GM18498 (cell line): ENCODE measurements around the gene MET.
"Not testable (repeated sequence)": the region's sequence is repeated elsewhere in the genome, so short reads cannot be mapped to it uniquely, and the experiment has no call there.

Experiments
- ATAC-seq: cut with Tn5 transposase; IDR thresholded peaks from one replicate; pipeline ENCODE4 v1.9.1; 2021; ENCODE audit warnings: mild to moderate bottlenecking, moderate library complexity; ENCODE audit not compliant: unreplicated experiment

Gene MET

DNA sequence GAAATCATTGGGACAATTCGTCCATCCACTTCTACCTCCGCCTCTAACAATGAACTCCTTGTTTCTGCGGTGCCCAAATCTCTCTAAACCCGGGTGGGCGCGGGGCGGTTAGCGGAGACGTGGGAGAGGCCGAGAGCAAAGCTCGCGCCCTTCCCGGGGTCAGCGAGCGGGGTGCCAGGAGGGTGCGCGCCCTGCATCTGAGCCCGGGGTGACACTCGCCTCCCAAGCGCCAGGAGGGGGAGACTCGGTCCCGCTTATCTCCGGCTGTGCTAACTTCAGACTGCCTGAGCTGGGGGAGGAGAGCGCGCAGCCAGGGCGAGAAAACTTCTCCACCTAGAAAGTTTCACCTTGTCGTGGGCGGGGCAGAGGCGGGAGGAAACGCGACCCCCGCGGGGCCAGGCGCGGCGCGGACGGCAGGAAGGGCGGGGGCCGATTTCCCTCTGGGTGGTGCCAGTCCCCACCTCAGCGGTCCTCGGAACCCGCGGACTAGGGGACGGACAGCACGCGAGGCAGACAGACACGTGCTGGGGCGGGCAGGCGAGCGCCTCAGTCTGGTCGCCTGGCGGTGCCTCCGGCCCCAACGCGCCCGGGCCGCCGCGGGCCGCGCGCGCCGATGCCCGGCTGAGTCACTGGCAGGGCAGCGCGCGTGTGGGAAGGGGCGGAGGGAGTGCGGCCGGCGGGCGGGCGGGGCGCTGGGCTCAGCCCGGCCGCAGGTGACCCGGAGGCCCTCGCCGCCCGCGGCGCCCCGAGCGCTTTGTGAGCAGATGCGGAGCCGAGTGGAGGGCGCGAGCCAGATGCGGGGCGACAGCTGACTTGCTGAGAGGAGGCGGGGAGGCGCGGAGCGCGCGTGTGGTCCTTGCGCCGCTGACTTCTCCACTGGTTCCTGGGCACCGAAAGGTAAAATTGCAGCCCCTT lies at the start of gene MET:
MET (plus strand) TSS at position 516 of the 915 bp plus-strand sequence. CDS start 26,889 bp downstream, outside the sequence.
- ATAC-seq = peak; percentile 94

DNA sequence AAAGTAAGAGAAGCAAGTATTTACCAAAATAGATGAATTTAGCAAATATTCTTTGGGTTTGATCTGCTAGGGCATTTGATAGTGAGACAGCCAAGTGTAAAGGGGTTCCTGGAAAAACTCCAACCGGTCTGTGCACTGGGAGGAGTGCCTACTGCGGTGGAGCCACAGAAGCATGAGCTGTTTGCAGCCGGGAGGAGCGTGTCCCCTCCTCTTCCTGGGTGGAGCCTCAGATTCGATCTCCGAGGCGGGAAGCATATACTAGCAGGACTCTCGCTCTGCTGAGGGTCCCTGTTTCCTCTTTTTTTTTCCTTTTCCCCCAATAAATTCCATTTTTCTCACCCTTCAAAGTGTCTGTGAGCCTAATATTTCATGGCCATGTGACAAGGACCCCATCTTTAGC lies 45.1 kb upstream of the MET start:
- no peak for ATAC-seq

DNA sequence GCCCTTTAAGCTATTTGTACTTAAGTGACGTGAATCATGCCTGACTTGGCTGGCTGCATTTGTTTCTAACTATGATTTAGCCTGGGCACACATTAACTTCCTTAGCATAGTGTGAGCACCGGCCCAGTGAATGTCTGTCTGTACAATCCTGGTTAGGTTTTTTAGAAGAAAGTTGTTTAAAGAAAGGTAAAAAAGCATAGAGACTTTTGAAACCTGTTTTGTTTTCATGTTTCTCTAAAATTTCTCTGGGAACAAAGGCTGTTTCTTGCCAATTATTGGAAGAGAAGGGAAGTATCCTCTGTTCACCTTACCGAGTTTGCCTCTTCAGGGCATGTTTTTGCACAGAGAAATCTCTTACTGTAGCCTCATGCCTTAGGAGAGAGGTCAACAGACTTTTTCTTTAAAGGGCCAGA lies 42.9 kb upstream of the MET start:
- ATAC-seq = no peak

DNA sequence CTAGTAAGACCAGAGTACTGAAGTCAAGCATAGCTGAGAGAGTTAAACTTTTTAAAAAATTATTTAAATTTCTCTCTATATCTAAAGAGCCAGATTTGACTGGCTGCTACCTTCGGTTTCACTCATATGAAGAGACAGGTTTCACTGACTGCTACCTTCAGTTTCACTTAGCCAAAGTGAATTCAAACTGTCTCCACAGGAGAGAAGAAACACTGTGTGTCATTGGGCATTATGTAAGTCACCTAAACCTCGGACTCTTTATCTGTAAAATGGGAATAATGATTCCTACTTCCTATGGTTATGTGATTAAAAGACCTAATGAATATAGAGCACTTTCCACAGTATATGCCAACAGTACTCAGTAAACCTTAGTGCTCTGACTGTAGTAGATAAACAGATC lies 41.6 kb upstream of the MET start:
- peak; percentile 96 for ATAC-seq

DNA sequence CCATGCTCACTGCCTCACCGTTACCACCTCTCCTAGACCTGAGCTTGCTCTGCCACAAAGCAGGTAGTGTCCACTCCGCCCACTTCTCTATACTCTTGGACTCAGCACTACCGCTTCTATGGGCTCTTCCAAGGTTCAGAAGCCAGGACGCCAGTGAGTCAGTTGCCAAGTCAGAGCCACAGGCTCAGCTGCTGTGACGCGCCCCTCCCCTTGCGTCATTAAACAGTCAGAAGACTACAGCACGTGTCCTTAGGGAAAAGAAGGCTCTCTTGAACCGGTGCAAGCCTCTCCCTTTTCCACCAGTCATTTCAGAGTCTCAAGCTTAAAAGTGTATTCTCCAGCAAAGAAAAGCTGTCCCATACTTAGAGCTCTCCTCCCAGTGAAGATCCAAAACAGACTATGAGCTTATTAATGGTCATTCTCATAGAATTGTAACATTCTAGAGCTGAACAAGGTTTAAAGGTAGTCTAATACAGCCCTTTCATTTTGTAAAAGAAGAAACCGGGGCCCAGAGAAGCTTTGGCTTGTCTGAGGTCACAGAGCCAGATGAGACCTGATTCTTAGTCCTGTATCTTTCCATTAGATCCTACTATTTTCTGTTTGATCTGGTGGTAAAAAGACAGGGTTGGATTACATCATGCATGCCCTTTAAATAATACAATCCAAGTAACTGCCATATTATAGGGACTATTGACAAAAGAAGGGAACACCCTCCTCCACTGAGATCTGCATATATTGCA lies 40.9 kb upstream of the MET start:
- peak; percentile 49 for ATAC-seq

DNA sequence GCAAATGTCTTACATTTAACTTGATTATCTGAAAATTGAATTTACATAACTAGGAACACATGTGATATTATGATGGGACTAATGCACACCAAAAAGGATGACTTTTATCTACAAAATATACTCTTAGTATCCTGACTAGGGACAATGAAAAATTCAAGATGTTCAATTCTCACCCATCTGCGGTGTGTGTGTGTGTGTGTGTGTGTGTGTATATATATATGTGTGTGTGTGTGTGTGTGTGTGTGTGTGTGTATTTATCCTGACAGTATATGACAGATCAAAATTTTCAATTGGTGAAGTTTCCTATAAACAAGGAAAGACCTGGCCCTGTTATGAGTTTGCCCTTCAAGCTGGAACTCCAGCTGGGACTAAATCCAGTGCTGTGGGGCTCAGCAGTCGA lies 40.3 kb upstream of the MET start:
- ATAC-seq = no peak

DNA sequence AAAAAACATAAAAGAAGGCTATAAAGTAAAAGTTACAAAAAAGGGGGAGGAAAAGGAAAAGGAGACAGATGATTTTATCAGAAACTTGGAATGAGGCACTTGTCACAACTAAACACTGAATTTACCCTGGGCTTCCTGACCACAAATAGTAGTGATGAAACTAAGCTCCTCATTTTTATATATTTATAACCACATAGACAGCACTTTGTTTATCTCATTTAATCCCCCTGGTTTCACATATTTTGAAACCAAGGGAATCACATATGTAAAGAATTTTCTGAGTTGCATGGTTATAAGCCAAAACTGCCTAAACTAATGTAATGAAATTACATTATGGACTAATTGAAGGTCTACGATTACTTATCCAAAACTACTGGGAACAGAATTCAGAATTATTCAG lies 39.6 kb upstream of the MET start:
- no peak for ATAC-seq

DNA sequence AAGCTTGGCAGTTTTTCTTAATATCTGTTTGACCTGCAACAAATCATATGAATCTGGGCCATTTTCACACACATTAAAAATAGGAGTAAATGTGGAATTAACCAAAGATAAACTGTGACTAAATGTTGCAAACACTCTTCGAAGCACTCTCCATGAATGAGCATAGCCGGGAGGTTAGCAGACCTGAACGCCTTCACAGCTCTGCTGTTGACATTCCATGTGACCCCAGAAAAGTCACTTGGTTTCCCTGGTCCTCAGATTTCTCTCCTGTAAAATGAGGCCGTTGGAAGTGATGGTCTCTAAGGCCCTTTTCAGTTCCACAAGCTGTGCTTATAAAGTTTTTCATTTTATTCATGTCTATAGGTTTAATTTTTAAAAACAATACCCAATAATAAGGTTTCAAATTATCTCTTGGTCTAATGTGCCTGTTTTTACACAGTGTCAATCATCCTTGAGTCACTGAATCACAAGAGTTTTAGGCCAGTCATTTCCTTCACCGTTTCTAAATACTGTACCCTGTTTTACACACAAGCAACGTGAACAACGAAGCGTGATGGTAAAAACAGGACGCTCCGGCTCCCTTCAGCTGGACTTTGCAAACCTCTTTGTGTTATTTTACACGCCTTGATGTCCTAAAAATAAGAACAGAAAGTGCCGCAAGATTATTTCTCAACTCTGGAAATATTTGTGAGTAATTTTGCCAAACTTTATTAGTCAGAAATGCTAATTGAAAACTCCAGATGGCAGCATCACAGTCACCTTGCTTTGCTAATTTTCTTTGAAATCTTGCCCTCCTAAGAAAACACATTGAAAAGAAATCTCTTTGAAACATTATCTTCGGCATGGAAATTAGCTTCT lies 38.6 kb upstream of the MET start:
- no peak for ATAC-seq

DNA sequence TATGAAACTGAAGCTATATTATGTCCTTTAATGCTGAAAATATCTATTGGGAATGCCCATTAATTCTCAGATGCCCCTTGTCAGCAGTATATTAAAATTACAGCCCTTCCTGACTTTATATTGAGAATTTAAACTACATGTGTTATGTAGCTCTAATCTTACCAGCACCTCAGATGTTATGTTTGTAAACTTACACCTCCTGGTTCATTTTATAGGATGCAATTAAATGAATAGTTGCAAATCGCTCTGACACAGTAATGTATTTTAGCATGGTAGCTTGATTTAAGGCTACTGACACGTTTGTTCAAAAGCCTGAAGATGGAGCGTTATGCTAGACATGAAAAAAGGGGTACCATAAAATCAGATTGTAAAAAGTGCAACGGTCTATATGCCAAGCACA lies 35.0 kb upstream of the MET start:
- ATAC-seq = no peak

DNA sequence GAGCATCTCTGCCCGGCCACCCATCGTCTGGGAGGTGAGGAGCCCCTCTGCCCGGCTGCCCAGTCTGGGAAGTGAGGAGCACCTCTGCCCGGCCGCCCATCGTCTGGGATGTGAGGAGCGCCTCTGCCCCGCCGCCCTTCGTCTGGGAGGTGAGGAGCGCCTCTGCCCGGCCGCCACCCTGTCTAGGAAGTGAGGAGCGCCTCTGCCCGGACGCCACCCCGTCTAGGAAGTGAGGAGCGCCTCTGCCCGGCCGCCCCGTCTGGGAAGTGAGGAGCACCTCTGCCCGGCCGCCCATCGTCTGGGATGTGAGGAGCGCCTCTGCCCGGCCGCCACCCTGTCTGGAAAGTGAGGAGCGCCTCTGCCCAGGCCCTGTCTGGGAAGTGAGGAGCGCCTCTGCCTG lies 33.4 kb upstream of the MET start:
- not testable (repeated sequence) for ATAC-seq

DNA sequence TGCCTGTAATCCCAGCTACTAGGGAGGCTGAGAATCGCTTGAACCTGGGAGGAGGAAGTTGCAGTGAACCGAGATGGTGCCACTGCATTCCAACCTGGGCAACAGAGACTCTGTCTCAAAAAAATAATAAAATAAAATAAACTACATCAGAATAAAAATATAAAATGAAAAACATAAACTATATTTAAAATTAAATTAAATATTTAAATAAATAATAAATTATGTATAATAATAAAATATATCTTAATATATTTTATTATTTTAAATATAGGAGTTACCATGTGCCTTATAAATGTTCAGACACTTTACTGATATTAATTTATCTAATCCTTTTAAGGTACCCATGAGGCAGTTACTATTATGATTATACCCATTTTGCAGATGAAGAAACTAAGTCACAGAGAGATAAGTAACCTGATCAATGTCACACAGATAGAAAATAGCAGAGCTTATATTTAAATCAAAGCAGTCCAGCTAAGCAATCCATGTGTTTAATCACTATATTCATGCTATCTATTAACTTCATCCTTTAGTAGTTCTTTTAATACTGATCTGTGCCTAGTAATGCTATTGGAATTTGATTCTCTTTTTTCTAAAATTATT lies 30.3 kb upstream of the MET start:
- no peak for ATAC-seq

DNA sequence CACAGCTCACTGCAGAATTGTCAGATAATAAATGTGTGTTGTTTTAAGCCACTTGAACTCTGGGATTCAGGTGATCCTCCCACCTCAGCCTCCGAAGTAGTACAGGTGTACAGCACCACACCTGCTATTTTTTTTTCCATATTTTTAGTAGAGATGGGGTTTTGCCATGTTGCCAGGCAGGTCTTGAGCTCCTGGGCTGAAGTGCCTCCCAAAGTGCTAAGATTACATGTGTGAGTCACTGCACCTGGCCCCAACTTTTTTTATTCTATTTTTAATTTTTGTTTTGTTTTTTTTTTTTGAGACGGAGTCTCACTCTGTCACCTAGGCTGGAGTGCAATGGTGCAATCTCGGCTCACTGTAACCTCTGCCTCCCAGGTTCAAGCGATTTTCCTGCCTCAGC lies 28.8 kb upstream of the MET start:
- not testable (repeated sequence) for ATAC-seq

DNA sequence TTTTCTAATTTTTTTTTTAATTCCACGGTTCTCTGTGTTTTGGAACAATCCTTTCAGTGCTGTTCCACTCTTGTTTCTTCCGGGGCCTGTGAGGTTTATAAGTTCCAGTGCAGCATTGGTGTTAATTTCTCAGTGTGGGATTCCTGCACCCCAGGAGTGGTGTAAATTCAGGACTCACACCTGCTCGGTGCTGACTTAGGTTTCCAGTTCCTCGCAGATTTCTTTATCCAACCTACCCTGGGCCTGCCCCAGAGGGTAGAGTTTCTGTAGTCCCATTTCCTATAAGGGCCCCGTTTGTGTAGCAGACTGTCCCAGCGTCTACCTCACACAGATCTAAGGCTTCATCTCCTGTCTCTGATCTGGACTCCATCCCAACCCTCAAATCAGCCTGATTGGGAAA lies 27.4 kb upstream of the MET start:
- no peak for ATAC-seq

DNA sequence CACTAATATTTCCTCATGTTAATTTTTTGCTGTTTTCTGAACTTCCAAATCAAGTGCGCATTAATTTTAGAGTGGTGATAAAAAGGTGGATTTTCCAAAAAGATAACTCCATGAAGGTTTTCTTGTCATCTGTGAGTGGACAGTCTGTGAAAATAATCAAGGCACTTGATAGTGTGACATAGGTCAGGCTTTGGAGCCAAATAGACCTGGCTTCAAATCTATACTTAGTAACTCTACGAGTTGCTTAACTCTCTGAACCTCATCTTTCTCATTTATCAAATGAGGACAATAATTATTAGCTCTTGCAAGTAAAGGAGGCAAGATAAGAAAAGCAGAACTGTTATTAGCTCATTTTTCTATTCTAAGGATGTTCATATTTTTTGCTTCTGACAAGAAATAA lies 24.7 kb upstream of the MET start:
- ATAC-seq = no peak

DNA sequence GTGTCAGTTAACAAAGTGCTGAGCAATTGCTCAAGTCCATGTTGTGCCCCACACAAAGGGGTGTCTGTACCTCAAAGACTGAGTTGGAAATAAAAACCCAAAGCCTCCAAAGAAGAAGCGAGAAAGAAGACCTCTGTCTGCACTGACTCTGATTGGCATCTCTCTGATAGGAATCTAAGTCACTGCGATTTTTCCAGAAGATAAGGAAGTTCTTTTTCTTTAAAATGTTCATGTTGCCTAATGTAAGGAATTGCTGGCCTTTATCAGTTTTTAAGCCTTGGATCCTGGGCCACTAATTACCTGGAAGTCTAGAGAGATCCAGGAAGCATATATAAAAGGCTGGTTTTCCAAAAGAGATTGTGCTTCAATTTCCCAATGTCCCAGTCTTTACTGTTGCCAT lies 24.1 kb upstream of the MET start:
- no peak for ATAC-seq

DNA sequence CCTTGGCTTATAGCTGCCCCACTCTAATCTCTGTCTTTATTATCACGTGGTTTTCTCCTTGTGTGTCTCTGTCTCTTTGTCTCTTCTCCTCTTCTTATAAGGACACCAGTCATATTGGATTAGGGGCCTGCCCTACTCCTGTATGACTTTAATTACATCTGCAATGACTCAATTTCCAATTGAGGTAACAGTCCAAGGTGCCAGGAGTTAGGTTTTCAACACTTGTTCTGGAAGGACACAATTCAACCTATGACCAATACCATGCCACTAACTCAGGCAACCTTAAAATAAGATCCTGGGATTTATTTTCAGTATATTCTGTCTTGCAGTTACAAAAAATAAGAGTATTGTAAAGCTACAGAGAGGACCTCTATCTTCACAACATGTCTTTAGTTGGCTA lies 21.6 kb upstream of the MET start:
- ATAC-seq = no peak

DNA sequence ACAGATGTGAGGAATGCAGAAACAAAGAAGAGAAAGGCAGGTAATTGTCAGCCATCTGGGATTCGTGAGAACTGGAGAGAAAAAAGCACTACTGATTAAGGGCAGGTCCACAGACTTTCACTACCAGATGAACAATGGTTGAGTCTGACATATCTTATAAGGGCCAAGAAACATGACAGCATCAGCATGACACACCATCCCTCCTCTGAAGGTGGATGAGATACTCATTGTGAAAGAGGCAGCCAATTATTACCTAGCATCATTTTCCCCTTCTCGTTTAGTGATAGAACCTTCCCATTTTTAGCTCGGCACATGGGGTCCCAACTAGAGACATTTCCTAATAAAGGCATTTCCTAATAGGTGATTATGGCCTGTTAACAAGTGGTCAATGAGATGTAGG lies 19.2 kb upstream of the MET start:
- no peak for ATAC-seq

DNA sequence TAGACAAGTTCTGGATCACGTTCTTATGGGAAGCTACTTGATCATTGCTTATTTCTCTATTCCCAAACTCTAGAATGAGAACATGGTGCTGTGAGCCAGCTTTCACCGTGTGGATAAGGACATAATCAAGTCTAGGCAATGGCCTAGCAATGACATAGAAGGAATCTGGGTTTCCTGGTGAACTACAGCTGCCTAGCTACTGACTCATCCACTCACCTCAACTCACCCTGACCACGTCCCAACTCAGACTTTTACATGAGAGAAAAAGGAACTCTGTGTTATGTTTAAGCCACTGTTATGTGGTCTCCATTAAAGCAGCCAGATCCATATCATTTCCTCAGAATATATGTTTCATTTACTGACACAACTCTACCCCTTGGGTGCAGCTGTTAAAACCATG lies 18.8 kb upstream of the MET start:
- no peak for ATAC-seq

DNA sequence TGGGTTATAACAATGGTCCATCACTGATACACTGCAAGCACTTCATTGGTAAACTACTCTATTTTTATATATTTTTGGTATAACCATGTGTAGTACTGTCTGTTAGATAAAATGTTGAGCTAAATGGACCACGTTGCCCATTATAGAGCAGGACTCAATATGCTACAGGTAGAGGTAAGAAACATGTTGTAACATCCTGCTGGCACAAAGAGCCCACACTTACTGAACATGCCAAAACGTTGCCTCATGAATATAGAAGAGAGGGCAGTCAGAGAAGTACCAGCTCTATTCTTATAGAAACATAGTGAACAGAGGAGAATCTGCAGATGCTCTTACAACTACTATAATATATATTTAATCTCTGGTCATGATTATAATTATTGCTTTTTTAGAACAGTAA lies 18.4 kb upstream of the MET start:
- ATAC-seq = no peak

DNA sequence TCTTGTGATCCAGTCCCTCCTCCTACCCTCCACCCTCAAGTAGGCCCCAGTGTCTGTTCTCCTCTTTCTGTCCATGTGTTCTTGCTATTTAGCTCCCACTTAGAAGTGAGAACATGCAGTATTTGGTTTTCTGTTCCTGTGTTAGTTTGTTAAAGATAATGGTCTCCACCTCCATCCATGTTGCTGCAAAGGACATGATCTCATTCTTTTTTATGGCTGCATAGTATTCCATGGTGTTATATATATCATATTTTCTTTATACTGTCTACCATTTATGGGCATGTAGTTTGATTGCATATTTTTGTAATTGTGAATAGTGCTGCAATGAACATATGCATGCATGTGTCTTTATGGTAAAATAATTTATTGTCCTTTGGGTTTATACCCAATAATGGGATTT lies 12.7 kb upstream of the MET start:
- not testable (repeated sequence) for ATAC-seq

DNA sequence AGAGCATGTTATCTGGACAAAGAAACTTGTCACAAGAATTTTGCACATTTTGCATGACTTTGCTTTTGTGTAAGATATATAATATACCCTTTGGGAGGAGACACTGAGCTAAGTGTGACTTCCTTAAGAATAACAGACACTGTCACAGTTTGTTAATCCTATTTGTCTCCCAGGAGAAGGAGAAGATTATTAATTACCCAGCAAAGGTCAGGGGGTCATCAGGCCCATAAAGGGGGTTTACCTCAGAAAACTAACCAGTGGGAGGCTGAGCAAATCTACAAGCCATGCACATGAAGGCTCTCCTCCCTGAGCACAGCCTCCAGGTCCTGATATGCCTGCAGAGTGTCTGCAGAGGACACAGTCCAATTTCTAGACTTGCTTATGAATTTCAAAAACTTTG lies 10.1 kb upstream of the MET start:
- no peak for ATAC-seq
